ENCODE data around the gene GMPR2. TPM values are rescaled to one million over a fixed set of nuclear protein-coding genes. Genes with fewer than 3 reads are reported as not detected.

GMPR2 gene
- total and polyA plus RNA-seq, 2 of the 4 experiments (the other 2 are of a cell fraction), result 63.7 to 92.5 TPM

- Histone ChIP-seq H4K5ac (ENCODE audit: low read depth, low read length) (no peak overlapping the region), H3K9ac (ENCODE audit: low read depth, low read length) (no peak overlapping the region), H2AFZ (replicated peaks; ENCODE audit: low read length, poor library complexity) (no peak overlapping the region), H2BK120ac (ENCODE audit: low read depth, low read length) (no peak overlapping the region), H3K4me3 (ENCODE audit: insufficient read depth, low read depth, low read length) (no peak overlapping the region), H3K9me1 (ENCODE audit: insufficient read depth, low read length) (peaks cover 31% of the 10 kb centered on the region), H3K23ac (ENCODE audit: low read depth, low read length) (no peak overlapping the region), H3K56ac (ENCODE audit: extremely low read depth, insufficient read depth, low read length) (no peak overlapping the region), H3K36me3 (ENCODE audit: control insufficient read depth, insufficient read depth, low read length) (peaks cover 2% of the 10 kb centered on the region; the same call in 1 of the 2 replicates), H2BK15ac (ENCODE audit: low read depth, low read length) (no peak overlapping the region), H4K8ac (ENCODE audit: low read depth in 2 of 2, low read length in 2 of 2) (no peak overlapping the region), H3K9me3 (ENCODE audit: control insufficient read depth, insufficient read depth, low read length) (no peaks in the 10 kb centered on the region), H3K79me1 (ENCODE audit: low read depth in 1 of 2, low read length in 2 of 2) (peaks cover 0 to under 1% of the 10 kb centered on the region in 2 experiments; a peak in 1 of 4 replicates), H2BK20ac (ENCODE audit: low read depth, low read length) (no peak overlapping the region), H3K4ac (ENCODE audit: low read depth, low read length) (no peak overlapping the region), H3K27me3 (ENCODE audit: control insufficient read depth, insufficient read depth, low read length) (no peaks in the 10 kb centered on the region), H2AK9ac (replicated peaks; ENCODE audit: low read depth, low read length, poor library complexity) (peak overlapping the region; percentile 75), H4K20me1 (ENCODE audit: insufficient read depth, low read length) (no peaks in the 10 kb centered on the region), H3K27ac (ENCODE audit: insufficient read depth, low read length) (no peak overlapping the region), H3K4me1 (ENCODE audit: control insufficient read depth, insufficient read depth, low read length) (peaks cover 16% of the 10 kb centered on the region), H3K14ac (replicated peaks; ENCODE audit: low read depth, low read length) (no peak overlapping the region), H2BK5ac (ENCODE audit: low read depth, low read length, poor library complexity, severe bottlenecking) (no peak overlapping the region), H4K91ac (ENCODE audit: insufficient read depth, low read depth, low read length) (no peak overlapping the region), H3K4me2 (ENCODE audit: low read depth, low read length) (no peak overlapping the region), H2AK5ac (ENCODE audit: low read depth, low read length) (no peak overlapping the region), H3K18ac (ENCODE audit: low read depth, low read length) (no peak overlapping the region)
- ChIA-PET CTCF (no interaction called here), POLR2A (ENCODE audit: unreplicated experiment) (no interaction called here)
- dilution Hi-C loops (cut with HindIII; ENCODE audit: low sequenced_read_pairs, unreplicated experiment), result no loop called here
- TF ChIP-seq POLR2A (IDR thresholded peaks at IDR 0.05; ENCODE audit: low read depth, low read length) (no peak), MXI1 (IDR thresholded peaks at IDR 0.05; ENCODE audit: borderline replicate concordance, low read depth, low read length) (no peak), CEBPB (IDR thresholded peaks at IDR 0.05; ENCODE audit: low read depth, low read length) (no peak), USF2 (IDR thresholded peaks at IDR 0.05; ENCODE audit: low read depth, low read length) (no peak), BHLHE40 (IDR thresholded peaks at IDR 0.05; ENCODE audit: low read depth, low read length) (no peak), CHD1 (IDR thresholded peaks at IDR 0.05; ENCODE audit: low read depth, low read length) (no peak), RCOR1 (IDR thresholded peaks at IDR 0.05; ENCODE audit: insufficient replicate concordance, low read length) (no peak), MAFK (IDR thresholded peaks at IDR 0.05; ENCODE audit: low read depth, low read length) (no peak), RAD21 (IDR thresholded peaks at IDR 0.05; ENCODE audit: low read length) (no peak), CTCF (conservative IDR thresholded peaks at IDR 0.05; ENCODE audit: low read depth, low read length) (no peak), ELK1 (IDR thresholded peaks at IDR 0.05; ENCODE audit: borderline replicate concordance, low read depth, low read length) (no peak), MAZ (IDR thresholded peaks at IDR 0.05; ENCODE audit: borderline replicate concordance, low read depth, low read length) (no peak), NFE2L2 (IDR thresholded peaks at IDR 0.05; ENCODE audit: low read depth, low read length) (no peak), SMC3 (IDR thresholded peaks at IDR 0.05; ENCODE audit: low read depth, low read length) (no peak), RFX5 (IDR thresholded peaks at IDR 0.05; ENCODE audit: low read depth, low read length) (no peak), FOS (IDR thresholded peaks at IDR 0.05; ENCODE audit: low read depth, low read length) (no peak)
- intact Hi-C loops (cut with micrococcal nuclease), result no loop called here
- 77% methylated on average over 5 of the region's 7 CpGs; no CpG with 5 or more reads in 1 of the 2 experiments for WGBS, 2 experiments (ENCODE audit: extremely low coverage in 2 of 2, insufficient read length in 1 of 2)
- in situ Hi-C loops (cut with MboI; ENCODE audit: low sequenced_read_pairs), result no loop called here
- ATAC-seq (ENCODE audit: low read depth) (no peak), DNase-seq (no peak)
- BruUV-seq (replicated peaks), result no TSS peak
Observed at GRCh38 chr14:24253936-24254335, 21.2 kb downstream of the GMPR2 start.

Measured in IMR-90 (cell line).